Measurements from ENCODE around the gene MPO.

The MPO gene

DNA sequence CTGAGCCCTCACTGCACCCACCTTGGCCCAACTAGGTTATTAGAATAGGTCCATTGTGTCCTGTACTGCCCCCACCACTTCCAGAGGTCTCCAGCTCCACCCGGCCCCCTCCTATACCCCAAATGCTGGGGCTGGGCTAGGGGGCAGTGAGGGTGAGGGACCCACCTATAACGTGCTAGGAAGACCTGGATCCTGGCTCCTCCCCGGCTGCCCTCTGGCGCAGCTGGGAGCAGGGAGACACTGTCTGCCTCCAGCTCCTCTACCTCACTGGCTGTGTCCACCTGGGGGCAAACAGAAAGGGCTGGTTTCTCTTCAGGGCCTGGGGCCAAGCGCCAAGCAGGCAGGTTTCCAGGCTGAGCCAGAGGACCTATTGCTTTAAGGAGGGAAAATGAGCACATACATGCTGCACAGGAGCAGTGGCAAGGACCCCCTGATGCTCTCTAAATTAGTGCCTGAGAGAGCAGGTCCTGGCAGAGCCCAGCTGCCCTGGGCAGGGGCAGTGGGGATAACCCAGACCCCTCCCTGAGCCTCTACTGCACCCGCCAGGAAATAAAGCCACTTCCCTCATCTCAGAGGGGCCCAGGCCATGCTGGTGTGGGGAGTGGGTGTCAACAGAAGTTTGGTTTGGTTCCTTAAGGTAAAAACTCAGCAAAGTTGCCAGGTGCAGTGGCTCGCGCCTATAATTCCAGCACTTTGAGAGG is 35.7 kb upstream of the MPO start:
- TF ChIP-seq ESRRG (CRISPR knock-in tag; IDR thresholded peaks at IDR 0.05) (no peak), BACH2 (CRISPR knock-in tag; IDR thresholded peaks at IDR 0.05; ENCODE audit: borderline replicate concordance) (no peak), POU6F1 (CRISPR knock-in tag; IDR thresholded peaks at IDR 0.05; ENCODE audit: borderline replicate concordance, low read depth) (no peak), ZC3H10 (CRISPR knock-in tag; IDR thresholded peaks at IDR 0.05) (no peak), ZNF70 (CRISPR knock-in tag; IDR thresholded peaks at IDR 0.05) (no peak), GLIS3 (CRISPR knock-in tag; IDR thresholded peaks at IDR 0.05) (no peak), ZFP3 (CRISPR knock-in tag; IDR thresholded peaks at IDR 0.05) (no peak), TOX (CRISPR knock-in tag; IDR thresholded peaks at IDR 0.05; ENCODE audit: borderline replicate concordance) (no peak), CSRNP3 (CRISPR knock-in tag; IDR thresholded peaks at IDR 0.05) (no peak), RARB (CRISPR knock-in tag; IDR thresholded peaks at IDR 0.05) (no peak), ZNF8 (CRISPR knock-in tag; IDR thresholded peaks at IDR 0.05) (no peak)
- TF ChIP-seq, protein P1, sequence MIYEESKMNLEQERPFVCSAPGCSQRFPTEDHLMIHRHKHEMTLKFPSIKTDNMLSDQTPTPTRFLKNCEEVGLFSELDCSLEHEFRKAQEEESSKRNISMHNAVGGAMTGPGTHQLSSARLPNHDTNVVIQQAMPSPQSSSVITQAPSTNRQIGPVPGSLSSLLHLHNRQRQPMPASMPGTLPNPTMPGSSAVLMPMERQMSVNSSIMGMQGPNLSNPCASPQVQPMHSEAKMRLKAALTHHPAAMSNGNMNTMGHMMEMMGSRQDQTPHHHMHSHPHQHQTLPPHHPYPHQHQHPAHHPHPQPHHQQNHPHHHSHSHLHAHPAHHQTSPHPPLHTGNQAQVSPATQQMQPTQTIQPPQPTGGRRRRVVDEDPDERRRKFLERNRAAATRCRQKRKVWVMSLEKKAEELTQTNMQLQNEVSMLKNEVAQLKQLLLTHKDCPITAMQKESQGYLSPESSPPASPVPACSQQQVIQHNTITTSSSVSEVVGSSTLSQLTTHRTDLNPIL (CRISPR knock-in tag; IDR thresholded peaks at IDR 0.05; ENCODE audit: low read depth): no peak
- ATAC-seq: no peak

DNA sequence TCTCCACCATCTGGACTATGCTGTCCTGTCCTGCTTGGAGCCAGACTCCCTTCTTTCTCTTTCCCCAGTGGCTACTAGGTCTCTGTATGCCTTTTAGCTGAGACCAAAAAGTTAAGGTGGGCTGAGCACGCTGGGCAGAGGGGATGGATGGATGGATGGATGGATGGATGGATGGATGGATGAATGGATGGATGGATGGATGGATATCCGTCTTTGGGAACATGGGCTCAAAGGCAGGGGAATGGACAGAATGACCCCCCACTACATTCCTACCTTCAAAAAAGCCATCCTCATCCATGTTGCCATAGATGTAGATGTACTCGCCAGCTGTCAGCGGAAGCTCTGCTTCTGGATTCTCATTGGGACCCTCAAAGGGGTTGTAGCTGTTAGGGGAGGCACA is 35.0 kb upstream of the MPO start:
- no peak for ATAC-seq
- TF ChIP-seq ZNF8 (CRISPR knock-in tag; IDR thresholded peaks at IDR 0.05): no peak

DNA sequence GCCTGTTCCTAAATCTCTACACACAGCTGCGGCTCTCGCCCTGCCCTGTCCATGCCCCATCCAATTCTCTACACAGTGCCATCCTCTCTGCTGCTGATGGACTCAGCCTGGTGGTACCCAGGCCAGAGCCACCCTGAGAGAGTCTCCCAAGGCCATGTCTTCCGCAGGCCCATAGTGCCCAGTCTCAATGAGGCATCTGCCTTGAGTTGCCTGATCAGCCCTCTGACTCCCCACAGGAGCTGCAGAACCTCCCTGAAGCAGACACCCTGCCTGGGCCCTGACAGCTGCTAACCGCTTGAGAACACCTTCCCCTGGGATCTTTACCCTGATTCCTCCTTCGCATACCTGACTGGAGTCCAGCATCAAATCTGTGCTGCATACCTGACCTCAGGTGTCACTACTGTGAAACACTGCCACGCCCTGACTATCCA is 34.6 kb upstream of the MPO start:
- no peak for TF ChIP-seq ZNF565 (CRISPR knock-in tag; conservative IDR thresholded peaks at IDR 0.05; ENCODE audit: low read depth)
- no peak for TF ChIP-seq ZC3H10 (CRISPR knock-in tag; IDR thresholded peaks at IDR 0.05)
- no peak for TF ChIP-seq PATZ1 (CRISPR knock-in tag; IDR thresholded peaks at IDR 0.05; ENCODE audit: borderline replicate concordance)
- no peak for TF ChIP-seq ZNF8 (CRISPR knock-in tag; IDR thresholded peaks at IDR 0.05)
- no peak for TF ChIP-seq CSDC2 (CRISPR knock-in tag; IDR thresholded peaks at IDR 0.05)
- ATAC-seq: no peak

DNA sequence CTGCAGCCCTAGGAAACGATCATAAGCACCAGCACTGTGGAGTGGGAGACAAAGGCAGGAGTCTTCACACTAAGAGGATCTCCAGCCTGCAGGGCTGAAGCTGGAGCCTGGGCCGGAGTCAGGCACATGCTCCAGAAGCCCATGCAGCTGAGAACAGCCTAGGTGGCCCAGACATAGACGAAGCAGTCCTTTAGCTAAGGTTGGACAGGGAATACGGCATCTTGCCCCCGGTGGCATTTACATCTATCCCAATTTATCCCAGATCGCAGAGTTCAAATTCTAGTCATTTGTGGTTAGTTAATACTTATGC is 33.9 kb upstream of the MPO start:
- TF ChIP-seq TCF4 (CRISPR knock-in tag; IDR thresholded peaks at IDR 0.05; ENCODE audit: borderline replicate concordance) (no peak), ZC3H10 (CRISPR knock-in tag; IDR thresholded peaks at IDR 0.05) (no peak), ISL1 (CRISPR knock-in tag; IDR thresholded peaks at IDR 0.05) (no peak), ZFP3 (CRISPR knock-in tag; IDR thresholded peaks at IDR 0.05) (no peak), ZNF8 (CRISPR knock-in tag; IDR thresholded peaks at IDR 0.05) (no peak), CSRNP3 (CRISPR knock-in tag; IDR thresholded peaks at IDR 0.05) (no peak), PPARA (CRISPR knock-in tag; IDR thresholded peaks at IDR 0.05; ENCODE audit: borderline replicate concordance) (no peak), ZFP30 (CRISPR knock-in tag; IDR thresholded peaks at IDR 0.05) (no peak), ARNTL (CRISPR knock-in tag; IDR thresholded peaks at IDR 0.05; ENCODE audit: borderline replicate concordance, low read depth) (no peak), POU6F1 (CRISPR knock-in tag; IDR thresholded peaks at IDR 0.05; ENCODE audit: borderline replicate concordance, low read depth) (no peak), SNAI2 (CRISPR knock-in tag; IDR thresholded peaks at IDR 0.05) (no peak), GLIS3 (CRISPR knock-in tag; IDR thresholded peaks at IDR 0.05) (no peak), CSDC2 (CRISPR knock-in tag; IDR thresholded peaks at IDR 0.05) (no peak), PATZ1 (CRISPR knock-in tag; IDR thresholded peaks at IDR 0.05; ENCODE audit: borderline replicate concordance) (no peak), ZNF565 (CRISPR knock-in tag; conservative IDR thresholded peaks at IDR 0.05; ENCODE audit: low read depth) (no peak), RARB (CRISPR knock-in tag; IDR thresholded peaks at IDR 0.05) (no peak), TOX (CRISPR knock-in tag; IDR thresholded peaks at IDR 0.05; ENCODE audit: borderline replicate concordance) (no peak), ESRRG (CRISPR knock-in tag; IDR thresholded peaks at IDR 0.05) (no peak)
- TF ChIP-seq, protein P1 (CRISPR knock-in tag; IDR thresholded peaks at IDR 0.05; ENCODE audit: low read depth): no peak
- ATAC-seq: no peak

All from SK-N-SH treated with all-trans-retinoic acid at 6 μM for 48 hours (cell line).